ENCODE data around the gene FGF1. TPM values are rescaled to one million over a fixed set of nuclear protein-coding genes. Genes with fewer than 3 reads are reported as not detected.

FGF1 gene
- total RNA-seq, 1 experiment from 2014 or later, result not detected

DNA sequence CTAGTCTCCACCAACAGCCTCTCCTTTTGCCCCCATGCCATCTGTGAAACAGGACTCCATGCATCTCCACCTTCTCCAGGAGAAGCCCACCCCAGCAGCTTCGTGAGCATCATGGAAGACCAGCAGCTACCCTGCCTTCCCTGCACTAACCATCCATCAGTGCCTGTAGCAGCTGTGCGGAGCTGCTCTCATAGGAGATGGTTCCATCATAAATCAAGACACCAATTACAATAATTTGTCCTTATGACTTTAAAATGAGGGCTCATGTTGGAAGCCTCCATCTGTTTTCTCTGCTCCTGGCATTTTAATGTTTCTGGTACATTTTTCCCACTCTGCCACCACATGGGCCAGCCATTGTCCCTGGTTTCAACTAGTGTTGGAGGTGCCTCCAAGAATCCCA, 69.9 kb downstream of the FGF1 start:
- Histone ChIP-seq H3K27me3 (ENCODE audit: control insufficient read depth, insufficient read depth, low read length) (no peaks in the 10 kb centered on the region), H3K27ac (ENCODE audit: low read length) (no peak overlapping the region), H3K9me3 (ENCODE audit: control insufficient read depth, insufficient read depth, low read depth, low read length) (no peaks in the 10 kb centered on the region), H3K4me1 (ENCODE audit: control insufficient read depth, insufficient read depth, low read length) (no peaks in the 10 kb centered on the region; the same call in 1 of the 2 replicates), H3K4me3 (ENCODE audit: low read depth in 2 of 2, low read length in 2 of 2) (no peak overlapping the region), H3K36me3 (ENCODE audit: control insufficient read depth, insufficient read depth, low read length) (no peaks in the 10 kb centered on the region)
- POLR2A ChIA-PET, result no interaction called here
- BruUV-seq (replicated peaks), result no TSS peak
- in situ Hi-C loops (cut with HindIII; ENCODE audit: low pct_unique_long_range_greater_than_20kb, low sequenced_read_pairs) (no loop called here), intact Hi-C loops (cut with micrococcal nuclease; ENCODE audit: unreplicated experiment) (no loop called here)
- no peak for TF ChIP-seq SIN3A (IDR thresholded peaks at IDR 0.05; ENCODE audit: borderline replicate concordance, insufficient read depth, low read depth, low read length)
- TF ChIP-seq, protein P1, sequence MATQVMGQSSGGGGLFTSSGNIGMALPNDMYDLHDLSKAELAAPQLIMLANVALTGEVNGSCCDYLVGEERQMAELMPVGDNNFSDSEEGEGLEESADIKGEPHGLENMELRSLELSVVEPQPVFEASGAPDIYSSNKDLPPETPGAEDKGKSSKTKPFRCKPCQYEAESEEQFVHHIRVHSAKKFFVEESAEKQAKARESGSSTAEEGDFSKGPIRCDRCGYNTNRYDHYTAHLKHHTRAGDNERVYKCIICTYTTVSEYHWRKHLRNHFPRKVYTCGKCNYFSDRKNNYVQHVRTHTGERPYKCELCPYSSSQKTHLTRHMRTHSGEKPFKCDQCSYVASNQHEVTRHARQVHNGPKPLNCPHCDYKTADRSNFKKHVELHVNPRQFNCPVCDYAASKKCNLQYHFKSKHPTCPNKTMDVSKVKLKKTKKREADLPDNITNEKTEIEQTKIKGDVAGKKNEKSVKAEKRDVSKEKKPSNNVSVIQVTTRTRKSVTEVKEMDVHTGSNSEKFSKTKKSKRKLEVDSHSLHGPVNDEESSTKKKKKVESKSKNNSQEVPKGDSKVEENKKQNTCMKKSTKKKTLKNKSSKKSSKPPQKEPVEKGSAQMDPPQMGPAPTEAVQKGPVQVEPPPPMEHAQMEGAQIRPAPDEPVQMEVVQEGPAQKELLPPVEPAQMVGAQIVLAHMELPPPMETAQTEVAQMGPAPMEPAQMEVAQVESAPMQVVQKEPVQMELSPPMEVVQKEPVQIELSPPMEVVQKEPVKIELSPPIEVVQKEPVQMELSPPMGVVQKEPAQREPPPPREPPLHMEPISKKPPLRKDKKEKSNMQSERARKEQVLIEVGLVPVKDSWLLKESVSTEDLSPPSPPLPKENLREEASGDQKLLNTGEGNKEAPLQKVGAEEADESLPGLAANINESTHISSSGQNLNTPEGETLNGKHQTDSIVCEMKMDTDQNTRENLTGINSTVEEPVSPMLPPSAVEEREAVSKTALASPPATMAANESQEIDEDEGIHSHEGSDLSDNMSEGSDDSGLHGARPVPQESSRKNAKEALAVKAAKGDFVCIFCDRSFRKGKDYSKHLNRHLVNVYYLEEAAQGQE (IDR thresholded peaks at IDR 0.05; ENCODE audit: insufficient read depth in 1 of 2, low read depth in 2 of 2, low read length in 1 of 2), result no peak
- TF ChIP-seq TCF7L2 (IDR thresholded peaks at IDR 0.05; ENCODE audit: low read depth, low read length), result no peak
- TF ChIP-seq POLR2AphosphoS5 (IDR thresholded peaks at IDR 0.05; ENCODE audit: low read depth, low read length), result no peak
- TF ChIP-seq, protein P2, sequence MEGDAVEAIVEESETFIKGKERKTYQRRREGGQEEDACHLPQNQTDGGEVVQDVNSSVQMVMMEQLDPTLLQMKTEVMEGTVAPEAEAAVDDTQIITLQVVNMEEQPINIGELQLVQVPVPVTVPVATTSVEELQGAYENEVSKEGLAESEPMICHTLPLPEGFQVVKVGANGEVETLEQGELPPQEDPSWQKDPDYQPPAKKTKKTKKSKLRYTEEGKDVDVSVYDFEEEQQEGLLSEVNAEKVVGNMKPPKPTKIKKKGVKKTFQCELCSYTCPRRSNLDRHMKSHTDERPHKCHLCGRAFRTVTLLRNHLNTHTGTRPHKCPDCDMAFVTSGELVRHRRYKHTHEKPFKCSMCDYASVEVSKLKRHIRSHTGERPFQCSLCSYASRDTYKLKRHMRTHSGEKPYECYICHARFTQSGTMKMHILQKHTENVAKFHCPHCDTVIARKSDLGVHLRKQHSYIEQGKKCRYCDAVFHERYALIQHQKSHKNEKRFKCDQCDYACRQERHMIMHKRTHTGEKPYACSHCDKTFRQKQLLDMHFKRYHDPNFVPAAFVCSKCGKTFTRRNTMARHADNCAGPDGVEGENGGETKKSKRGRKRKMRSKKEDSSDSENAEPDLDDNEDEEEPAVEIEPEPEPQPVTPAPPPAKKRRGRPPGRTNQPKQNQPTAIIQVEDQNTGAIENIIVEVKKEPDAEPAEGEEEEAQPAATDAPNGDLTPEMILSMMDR (IDR thresholded peaks at IDR 0.05), result no peak
- no peak for ATAC-seq
- CTCF ChIA-PET, result interaction anchor here (0.6 kb wide), 1 partner anchor 39 kb away, joined by 3 read pairs; no protein-coding TSS in a partner anchor
- DNase-seq (ENCODE audit: low read depth, low spot score), result no peak

- POLR2A ChIA-PET, result no interaction called here
- no peak overlapping the region for H3K27ac ChIP-seq (ENCODE audit: low read length)
- CTCF ChIA-PET, result interaction anchor here (0.6 to 2.5 kb wide), 2 partner anchors 85 to 99 kb away, joined by 3 to 6 read pairs; no protein-coding TSS in a partner anchor
These were observed 71.8 kb downstream of the FGF1 start for GRCh38 chr5:142614054-142614453.

More at GRCh38 chr5:142614054-142614453, 71.8 kb downstream of the FGF1 start:
- no peaks in the 10 kb centered on the region for H3K36me3 ChIP-seq (ENCODE audit: control insufficient read depth, insufficient read depth, low read length)
- no peaks in the 10 kb centered on the region; the same call in 1 of the 2 replicates for H3K4me1 ChIP-seq (ENCODE audit: control insufficient read depth, insufficient read depth, low read length)
- H3K27me3 ChIP-seq (ENCODE audit: control insufficient read depth, insufficient read depth, low read length), result no peaks in the 10 kb centered on the region
- no peak overlapping the region for H3K4me3 ChIP-seq (ENCODE audit: low read depth in 2 of 2, low read length in 2 of 2)
- TF ChIP-seq, protein P1 (IDR thresholded peaks at IDR 0.05; ENCODE audit: insufficient read depth in 1 of 2, low read depth in 2 of 2, low read length in 1 of 2), result no peak
- no peak for TF ChIP-seq POLR2AphosphoS5 (IDR thresholded peaks at IDR 0.05; ENCODE audit: low read depth, low read length)
- no peak for TF ChIP-seq TCF7L2 (IDR thresholded peaks at IDR 0.05; ENCODE audit: low read depth, low read length)
- TF ChIP-seq, protein P2 (IDR thresholded peaks at IDR 0.05), result no peak
- TF ChIP-seq SIN3A (IDR thresholded peaks at IDR 0.05; ENCODE audit: borderline replicate concordance, insufficient read depth, low read depth, low read length), result no peak
- in situ Hi-C loops (cut with HindIII; ENCODE audit: low pct_unique_long_range_greater_than_20kb, low sequenced_read_pairs), result no loop called here
- BruUV-seq (replicated peaks), result no TSS peak
- ATAC-seq, result no peak
- DNase-seq (ENCODE audit: low read depth, low spot score), result no peak
- no peaks in the 10 kb centered on the region for H3K9me3 ChIP-seq (ENCODE audit: control insufficient read depth, insufficient read depth, low read depth, low read length)
- intact Hi-C loops (cut with micrococcal nuclease; ENCODE audit: unreplicated experiment), result no loop called here

Measured in Panc1 (cell line).